Endothelial cell of umbilical vein (primary cell): ENCODE results near the gene SARS1. TPM values are rescaled to one million over a fixed set of nuclear protein-coding genes. Genes with fewer than 3 reads are reported as not detected.

Source experiments
- BruUV-seq: library from RNA; stranded (reverse); fragments of 400-500 nt; replicated peaks from 2 replicates; lab custom pipeline; 2021; lab: Mats Ljungman, UMichigan
- CTCF ChIA-PET: fragments of 300-600, 350-600 bp; sonication (Branson Sonifier 250); formaldehyde crosslinking; loops from one replicate; lab custom pipeline; 2021; ENCODE audit warnings: antibody characterized with exemption, inconsistent platforms; lab: Charles Lee
- POLR2A ChIA-PET: fragments of 300-600, 350-600 bp; sonication (Branson Sonifier 250); formaldehyde crosslinking; loops from one replicate; lab custom pipeline; 2021; ENCODE audit warnings: antibody characterized with exemption, inconsistent platforms; lab: Charles Lee
- DNase-seq: peaks from one replicate; pipeline ENCODE4 v3.0.0-alpha.2; 2011; ENCODE audit warnings: low read depth, low spot score
- FAIRE-seq: peaks from 2 replicates; lab custom pipeline; 2011; peaks lifted over from hg19 to GRCh38; lab: Jason Lieb, UNC
- H2AFZ ChIP-seq: 2 replicates; pipeline ENCODE4 v1.6.0; 2012; ENCODE audit warnings: low read depth, low read length, control low read depth, inconsistent platforms
- H3K27ac ChIP-seq: 2 replicates; pipeline ENCODE4 v1.5.1; 2011; ENCODE audit warnings: low read depth, mild to moderate bottlenecking, control low read depth, low read length, moderate library complexity; ENCODE audit not compliant: insufficient read depth
- H3K27me3 ChIP-seq, 2 experiments: 2 replicates each; pipeline versions ENCODE4 v1.6.0 to v1.6.1; 2011; ENCODE audit warnings: low read length in 2 of 2, mixed read lengths in 1 of 2; ENCODE audit not compliant: control insufficient read depth in 2 of 2, insufficient read depth in 2 of 2
- H3K36me3 ChIP-seq, 2 experiments: 2 replicates in 1 of 2; 3 replicates in 1 of 2; pipeline ENCODE4 v1.5.1; 2011; ENCODE audit warnings: low read length in 2 of 2, mild to moderate bottlenecking in 1 of 2, moderate library complexity in 1 of 2; ENCODE audit not compliant: control insufficient read depth in 2 of 2, insufficient read depth in 2 of 2; ENCODE audit errors: extremely low read depth in 1 of 2
- H3K4me1 ChIP-seq: 3 replicates; pipeline ENCODE4 v1.5.1; 2011; ENCODE audit warnings: mild to moderate bottlenecking, low read length; ENCODE audit not compliant: control insufficient read depth, insufficient read depth; ENCODE audit errors: extremely low read depth
- H3K4me2 ChIP-seq: 2 replicates; pipeline ENCODE4 v1.6.1; 2011; ENCODE audit warnings: low read length, control low read depth, mixed read lengths; ENCODE audit not compliant: insufficient read depth
- H3K4me3 ChIP-seq, 3 experiments: fragments of 200-600 bp in 1 of 3; sonication (generic), shearing (Covaris generic) in 1 of 3; replicated peaks in 1 of 3; 2 replicates each; pipeline ENCODE4 v1.5.1; 2011 to 2016; ENCODE audit warnings: control low read depth in 3 of 3, low read length in 3 of 3, mild to moderate bottlenecking in 2 of 3, inconsistent platforms in 1 of 3, low read depth in 1 of 3, moderate library complexity in 1 of 3; ENCODE audit not compliant: insufficient read depth in 1 of 3
- H3K79me2 ChIP-seq: 2 replicates; pipeline ENCODE4 v1.6.0; 2012; ENCODE audit warnings: low read length, inconsistent platforms; ENCODE audit not compliant: control insufficient read depth, insufficient read depth
- H3K9ac ChIP-seq: replicated peaks from 2 replicates; pipeline ENCODE3; 2011; ENCODE audit warnings: low read length, control low read depth; ENCODE audit not compliant: insufficient read depth; ENCODE audit errors: extremely low read depth
- H3K9me1 ChIP-seq: replicated peaks from 3 replicates; pipeline ENCODE4 v1.6.0; 2011; ENCODE audit warnings: mild to moderate bottlenecking, low read length; ENCODE audit not compliant: control insufficient read depth, insufficient read depth; ENCODE audit errors: extremely low read depth
- H3K9me3 ChIP-seq: replicated peaks from 2 replicates; pipeline ENCODE4 v1.5.1; 2012; ENCODE audit warnings: low read length, inconsistent platforms; ENCODE audit not compliant: control insufficient read depth, insufficient read depth
- H4K20me1 ChIP-seq: replicated peaks from 2 replicates; pipeline ENCODE3; 2011; ENCODE audit warnings: mild to moderate bottlenecking, low read length; ENCODE audit not compliant: control insufficient read depth, insufficient read depth; ENCODE audit errors: extremely low read depth
- EZH2 ChIP-seq: IDR thresholded peaks from 2 replicates; pipeline ENCODE4 v1.6.1; 2012; ENCODE audit warnings: borderline replicate concordance, low read depth, mild to moderate bottlenecking, moderate library complexity, low read length, inconsistent platforms; ENCODE audit not compliant: severe bottlenecking
- FOS ChIP-seq: IDR thresholded peaks from 2 replicates; pipeline ENCODE4 v1.6.1; 2011; ENCODE audit warnings: mild to moderate bottlenecking, low read length, moderate library complexity, borderline replicate concordance; ENCODE audit not compliant: insufficient read depth
- GATA2 ChIP-seq: IDR thresholded peaks from 2 replicates; pipeline ENCODE4 v1.7.0; 2011; ENCODE audit warnings: low read depth, mild to moderate bottlenecking, moderate library complexity, mixed read lengths, low read length; ENCODE audit not compliant: insufficient read length, insufficient read depth
- JUN ChIP-seq: IDR thresholded peaks from 2 replicates; pipeline ENCODE4 v1.6.1; 2011; ENCODE audit warnings: borderline replicate concordance, low read depth; ENCODE audit not compliant: insufficient read length, insufficient read depth
- MYC ChIP-seq: IDR thresholded peaks from one replicate; pipeline ENCODE4 v1.6.1; 2011; ENCODE audit warnings: mild to moderate bottlenecking, low read depth, low read length
- POLR2A ChIP-seq: IDR thresholded peaks from 2 replicates; pipeline ENCODE4 v1.6.1; 2012; ENCODE audit warnings: low read depth, mild to moderate bottlenecking, control low read depth, low read length
- POLR2AphosphoS5 ChIP-seq: IDR thresholded peaks from 2 replicates; pipeline ENCODE4 v1.6.1; 2012; ENCODE audit warnings: low read depth, mild to moderate bottlenecking, control low read depth, low read length, moderate library complexity; ENCODE audit not compliant: insufficient read depth
- dilution Hi-C: fragments of 300-500 bp; cut with MboI; formaldehyde crosslinking; loops from one replicate; pipeline ENCODE4 v1.15.0; 2019; ENCODE audit warnings: low sequenced_read_pairs; ENCODE audit not compliant: extremely low pct_ligation_motif_present
- intact Hi-C: fragments of 100-400 bp; cut with micrococcal nuclease; formaldehyde crosslinking; loops from one replicate; pipeline ENCODE4 v1.10.0; 2022
- polyA plus RNA-seq, 4 experiments: library from polyadenylated mRNA; depleted of rRNA in 3 of 4; stranded (reverse) in 3 of 4; unstranded in 1 of 4; fragments of >200 nt; gene quantifications; 2 replicates each; pipeline versions ENCODE4 v1.2.1 to v1.2.3, GENCODE V29; 2011 to 2012; ENCODE audit warnings: missing spikeins in 1 of 4
- total RNA-seq: library from RNA; stranded (reverse); gene quantifications from 2 replicates; pipeline ENCODE4 v1.2.3, GENCODE V29; 2021
- TF ChIP-seq, protein P1 (sequence below), 2 donors: IDR thresholded peaks; 1 replicate in 1 of 2; 2 replicates in 1 of 2; pipeline ENCODE4 v1.5.1; 2011; ENCODE audit warnings: low read length in 2 of 2, mild to moderate bottlenecking in 2 of 2, moderate library complexity in 2 of 2, control low read depth in 1 of 2, inconsistent platforms in 1 of 2, low read depth in 1 of 2; ENCODE audit not compliant: insufficient read depth in 1 of 2; ENCODE audit errors: extremely low read depth in 1 of 2
- TF ChIP-seq, protein P2 (sequence below): IDR thresholded peaks from 2 replicates; pipeline ENCODE4 v1.6.1; 2011; ENCODE audit not compliant: insufficient read depth, insufficient read length

Gene SARS1
- total and polyA plus RNA-seq, 2 donors (not counting 3 experiments of a cell fraction or from before 2014, with no cell fraction given), result 110 to 178 TPM

DNA sequence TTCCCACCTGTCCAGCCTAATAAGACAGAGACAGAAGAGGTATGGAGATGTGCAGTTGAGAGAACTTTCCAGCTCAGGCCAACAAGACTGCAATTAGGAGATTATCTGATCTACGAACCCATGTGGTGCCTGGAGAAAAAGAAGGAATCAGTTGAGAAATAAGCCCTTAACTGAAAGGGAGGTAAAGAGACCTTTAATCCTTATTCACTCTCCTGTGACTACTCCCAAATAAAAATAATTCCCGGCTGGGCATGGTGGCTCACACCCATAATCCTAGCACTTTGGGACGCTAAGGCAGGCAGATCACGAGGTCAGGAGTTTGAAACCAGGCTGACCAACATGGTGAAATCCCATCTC lies 31.9 kb upstream of the SARS1 start:
- H3K79me2 ChIP-seq, result no peaks in the 10 kb centered on the region
- POLR2A ChIA-PET, result no interaction called here
- H3K27ac ChIP-seq, result no peak overlapping the region

More for the DNA sequence above, 31.9 kb upstream of the SARS1 start:
- no peaks in the 10 kb centered on the region for H3K4me1 ChIP-seq
- intact Hi-C loops, result no loop called here
- peaks cover 0 to 3% of the 10 kb centered on the region in 2 experiments for H3K27me3 ChIP-seq
- no peak overlapping the region for H3K9ac ChIP-seq
- no peaks in the 10 kb centered on the region for H3K9me3 ChIP-seq
- CTCF ChIA-PET, result no interaction called here
- DNase-seq (no peak), FAIRE-seq (no peak)
- no peak for TF ChIP-seq FOS
- TF ChIP-seq EZH2, result no peak
- TF ChIP-seq JUN, result no peak
- no peak for TF ChIP-seq POLR2A
- no peak for TF ChIP-seq POLR2AphosphoS5
- TF ChIP-seq, protein P1, sequence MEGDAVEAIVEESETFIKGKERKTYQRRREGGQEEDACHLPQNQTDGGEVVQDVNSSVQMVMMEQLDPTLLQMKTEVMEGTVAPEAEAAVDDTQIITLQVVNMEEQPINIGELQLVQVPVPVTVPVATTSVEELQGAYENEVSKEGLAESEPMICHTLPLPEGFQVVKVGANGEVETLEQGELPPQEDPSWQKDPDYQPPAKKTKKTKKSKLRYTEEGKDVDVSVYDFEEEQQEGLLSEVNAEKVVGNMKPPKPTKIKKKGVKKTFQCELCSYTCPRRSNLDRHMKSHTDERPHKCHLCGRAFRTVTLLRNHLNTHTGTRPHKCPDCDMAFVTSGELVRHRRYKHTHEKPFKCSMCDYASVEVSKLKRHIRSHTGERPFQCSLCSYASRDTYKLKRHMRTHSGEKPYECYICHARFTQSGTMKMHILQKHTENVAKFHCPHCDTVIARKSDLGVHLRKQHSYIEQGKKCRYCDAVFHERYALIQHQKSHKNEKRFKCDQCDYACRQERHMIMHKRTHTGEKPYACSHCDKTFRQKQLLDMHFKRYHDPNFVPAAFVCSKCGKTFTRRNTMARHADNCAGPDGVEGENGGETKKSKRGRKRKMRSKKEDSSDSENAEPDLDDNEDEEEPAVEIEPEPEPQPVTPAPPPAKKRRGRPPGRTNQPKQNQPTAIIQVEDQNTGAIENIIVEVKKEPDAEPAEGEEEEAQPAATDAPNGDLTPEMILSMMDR (IDR thresholded peaks at IDR 0.05; ENCODE audit: extremely low read depth in 1 of 2, insufficient read depth in 1 of 2, low read depth in 1 of 2, low read length in 2 of 2), result no peak
- no peak for TF ChIP-seq MYC
- TF ChIP-seq GATA2, result no peak
- TF ChIP-seq, protein P2, sequence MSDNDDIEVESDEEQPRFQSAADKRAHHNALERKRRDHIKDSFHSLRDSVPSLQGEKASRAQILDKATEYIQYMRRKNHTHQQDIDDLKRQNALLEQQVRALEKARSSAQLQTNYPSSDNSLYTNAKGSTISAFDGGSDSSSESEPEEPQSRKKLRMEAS, result no peak
- dilution Hi-C loops, result no loop called here
- no peaks in the 10 kb centered on the region for H4K20me1 ChIP-seq
- no peaks in the 10 kb centered on the region for H3K9me1 ChIP-seq
- H3K36me3 ChIP-seq, result no peaks in the 10 kb centered on the region
- no peak overlapping the region for H3K4me2 ChIP-seq
- BruUV-seq, result no TSS peak
- no peak overlapping the region for H3K4me3 ChIP-seq
- H2AFZ ChIP-seq, result no peak overlapping the region
